Muscle of leg (tissue), 16 donors: ENCODE results near the gene PGM3. TPM values are rescaled to one million over a fixed set of nuclear protein-coding genes. Genes with fewer than 3 reads are reported as not detected.

Experiments
- DNase-seq: peaks from one replicate; pipeline ENCODE4 v3.0.0; 2013
- H3K27ac ChIP-seq: one replicate; pipeline ENCODE4 v1.5.1; 2013; ENCODE audit warnings: mild to moderate bottlenecking, low read length, control low read depth
- H3K27me3 ChIP-seq: one replicate; pipeline ENCODE4 v1.6.1; 2013; ENCODE audit warnings: low read length; ENCODE audit not compliant: control insufficient read depth, insufficient read depth
- H3K36me3 ChIP-seq: one replicate; pipeline ENCODE4 v1.6.1; 2013; ENCODE audit warnings: low read length; ENCODE audit not compliant: control insufficient read depth, insufficient read depth
- H3K4me1 ChIP-seq: one replicate; pipeline ENCODE4 v1.6.1; 2013; ENCODE audit warnings: low read length; ENCODE audit not compliant: control insufficient read depth, insufficient read depth
- H3K4me3 ChIP-seq: one replicate; pipeline ENCODE4 v1.5.1; 2013; ENCODE audit warnings: low read length, control low read depth
- H3K9me3 ChIP-seq: replicated peaks from 2 replicates; pipeline ENCODE4 v1.6.1; 2013; ENCODE audit warnings: low read depth, low read length; ENCODE audit not compliant: control insufficient read depth
- WGBS: methylation state at CpG from one replicate; pipeline ENCODE4 v1.1.5; 2013; ENCODE audit warnings: missing lambda C conversion rate; ENCODE audit not compliant: insufficient coverage; 5-methylcytosine and 5-hydroxymethylcytosine counted together
- long read RNA-seq, 11 donors: transcript quantifications; one replicate each; lab custom pipeline, GENCODE V29; 2026
- polyA plus RNA-seq, 8 donors: library from polyadenylated mRNA; unstranded; fragments of 120-200 nt; gene quantifications; one replicate each; pipeline versions ENCODE4 v1.2.1 to v1.2.3, GENCODE V29; 2013; ENCODE audit warnings: inconsistent platforms in 1 of 8, low replicate concordance in 1 of 8; ENCODE audit not compliant: insufficient read length in 8 of 8, insufficient read depth in 1 of 8
- total RNA-seq: library from RNA; stranded (reverse); fragments of 120-200 nt; gene quantifications from one replicate; pipeline ENCODE4 v1.2.4, GENCODE V29; 2013

PGM3 gene, protein sequence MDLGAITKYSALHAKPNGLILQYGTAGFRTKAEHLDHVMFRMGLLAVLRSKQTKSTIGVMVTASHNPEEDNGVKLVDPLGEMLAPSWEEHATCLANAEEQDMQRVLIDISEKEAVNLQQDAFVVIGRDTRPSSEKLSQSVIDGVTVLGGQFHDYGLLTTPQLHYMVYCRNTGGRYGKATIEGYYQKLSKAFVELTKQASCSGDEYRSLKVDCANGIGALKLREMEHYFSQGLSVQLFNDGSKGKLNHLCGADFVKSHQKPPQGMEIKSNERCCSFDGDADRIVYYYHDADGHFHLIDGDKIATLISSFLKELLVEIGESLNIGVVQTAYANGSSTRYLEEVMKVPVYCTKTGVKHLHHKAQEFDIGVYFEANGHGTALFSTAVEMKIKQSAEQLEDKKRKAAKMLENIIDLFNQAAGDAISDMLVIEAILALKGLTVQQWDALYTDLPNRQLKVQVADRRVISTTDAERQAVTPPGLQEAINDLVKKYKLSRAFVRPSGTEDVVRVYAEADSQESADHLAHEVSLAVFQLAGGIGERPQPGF
- 52.9 TPM for total RNA-seq
- polyA plus RNA-seq = 10 to 100 TPM; 27.7 to 43.3 (median 35.9) TPM
- long read RNA-seq, donor 1, full-length matches to known transcripts = 3 of 3 reads
- long read RNA-seq, donor 1, partial matches to known transcripts = 0 of 3 reads
- long read RNA-seq, donor 1, other reads (novel, unspliced or antisense) = 0 of 3 reads
- long read RNA-seq, donor 2, full-length matches to known transcripts = 2 of 2 reads
- long read RNA-seq, donor 2, partial matches to known transcripts = 0 of 2 reads
- long read RNA-seq, donor 2, other reads (novel, unspliced or antisense) = 0 of 2 reads
- long read RNA-seq, donor 3, full-length matches to known transcripts = 6 of 6 reads
- long read RNA-seq, donor 3, partial matches to known transcripts = 0 of 6 reads
- long read RNA-seq, donor 3, other reads (novel, unspliced or antisense) = 0 of 6 reads
- long read RNA-seq, donor 4, full-length matches to known transcripts = 2 of 2 reads
- long read RNA-seq, donor 4, partial matches to known transcripts = 0 of 2 reads
- long read RNA-seq, donor 4, other reads (novel, unspliced or antisense) = 0 of 2 reads
- long read RNA-seq, donor 5, full-length matches to known transcripts = 15 of 22 reads
- long read RNA-seq, donor 5, partial matches to known transcripts = 7 of 22 reads
- long read RNA-seq, donor 5, other reads (novel, unspliced or antisense) = 0 of 22 reads
- long read RNA-seq, donor 6, full-length matches to known transcripts = 11 of 11 reads
- long read RNA-seq, donor 6, partial matches to known transcripts = 0 of 11 reads
- long read RNA-seq, donor 6, other reads (novel, unspliced or antisense) = 0 of 11 reads
- long read RNA-seq, donor 7, full-length matches to known transcripts = 7 of 7 reads
- long read RNA-seq, donor 7, partial matches to known transcripts = 0 of 7 reads
- long read RNA-seq, donor 7, other reads (novel, unspliced or antisense) = 0 of 7 reads
- long read RNA-seq, donor 8, full-length matches to known transcripts = 3 of 11 reads
- long read RNA-seq, donor 8, partial matches to known transcripts = 8 of 11 reads
- long read RNA-seq, donor 8, other reads (novel, unspliced or antisense) = 0 of 11 reads
- long read RNA-seq, donor 9, full-length matches to known transcripts = 2 of 9 reads
- long read RNA-seq, donor 9, partial matches to known transcripts = 7 of 9 reads
- long read RNA-seq, donor 9, other reads (novel, unspliced or antisense) = 0 of 9 reads
- long read RNA-seq, donor 10, full-length matches to known transcripts = 6 of 6 reads
- long read RNA-seq, donor 10, partial matches to known transcripts = 0 of 6 reads
- long read RNA-seq, donor 10, other reads (novel, unspliced or antisense) = 0 of 6 reads
- long read RNA-seq, donor 11, full-length matches to known transcripts = 10 of 25 reads
- long read RNA-seq, donor 11, partial matches to known transcripts = 15 of 25 reads
- long read RNA-seq, donor 11, other reads (novel, unspliced or antisense) = 0 of 25 reads

DNA sequence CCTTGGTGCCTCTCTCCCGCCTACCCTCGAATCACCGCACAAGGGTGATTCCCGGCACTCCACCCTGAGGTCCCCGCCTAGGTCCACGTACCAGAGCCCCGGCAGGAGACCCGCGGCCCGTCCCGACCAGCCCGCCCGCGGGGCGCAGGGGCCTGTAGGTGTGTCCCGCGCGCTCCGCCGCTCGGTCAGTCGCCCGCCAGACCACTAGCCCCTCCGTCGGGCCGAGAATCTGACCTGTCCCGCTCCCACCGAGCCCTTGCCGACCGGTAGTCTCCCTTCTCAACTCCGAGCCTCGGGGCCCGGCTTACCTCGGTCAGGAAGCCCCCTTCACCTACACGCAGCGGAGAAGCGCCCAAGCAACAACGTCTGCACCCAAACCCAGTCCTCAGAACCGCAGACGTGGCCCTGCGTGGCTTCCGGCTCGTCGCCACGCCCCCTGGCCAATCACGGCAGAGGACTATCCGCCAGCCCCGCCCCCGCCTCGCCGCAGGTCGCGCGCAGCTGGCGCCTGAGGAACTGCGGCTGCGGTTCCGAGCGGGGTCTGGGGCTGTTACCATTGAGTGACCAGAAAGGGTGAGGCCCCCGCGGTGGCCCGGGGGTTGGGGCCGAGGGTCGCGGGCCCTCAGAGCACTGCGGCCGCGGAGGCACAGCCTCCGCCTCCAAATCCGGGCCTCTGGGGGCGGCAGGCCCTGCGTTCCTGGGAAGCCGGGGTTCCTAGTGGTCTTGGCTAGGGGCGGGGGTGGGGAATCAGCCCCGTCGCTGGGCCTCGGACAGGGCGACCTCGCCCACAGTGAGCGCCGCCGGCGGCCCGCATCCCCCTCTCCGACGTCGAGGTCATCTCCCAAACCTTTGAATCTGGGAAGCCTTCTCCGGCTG, at the start of gene PGM3, which contains the start of gene RWDD2A:
PGM3 (minus strand) TSS at position 395 of the 876 bp plus-strand sequence. CDS start 2,253 bp downstream, outside the sequence.
RWDD2A (plus strand) TSS at position 487 of the 876 bp plus-strand sequence. CDS start 1,095 bp downstream, outside the sequence.
- DNase-seq = peak; percentile 96
- Histone ChIP-seq H3K4me3 (peak within 1 kb of the TSS; percentile 87), H3K4me1 (peaks cover 7% of the 10 kb centered on the region), H3K27ac (peak within 1 kb of the TSS; percentile 91), H3K36me3 (peaks cover 39% of the 10 kb centered on the region), H3K27me3 (no peaks in the 10 kb centered on the region), H3K9me3 (no peaks in the 10 kb centered on the region)
- WGBS = under 1% methylated on average over 81 of the region's 88 CpGs

DNA sequence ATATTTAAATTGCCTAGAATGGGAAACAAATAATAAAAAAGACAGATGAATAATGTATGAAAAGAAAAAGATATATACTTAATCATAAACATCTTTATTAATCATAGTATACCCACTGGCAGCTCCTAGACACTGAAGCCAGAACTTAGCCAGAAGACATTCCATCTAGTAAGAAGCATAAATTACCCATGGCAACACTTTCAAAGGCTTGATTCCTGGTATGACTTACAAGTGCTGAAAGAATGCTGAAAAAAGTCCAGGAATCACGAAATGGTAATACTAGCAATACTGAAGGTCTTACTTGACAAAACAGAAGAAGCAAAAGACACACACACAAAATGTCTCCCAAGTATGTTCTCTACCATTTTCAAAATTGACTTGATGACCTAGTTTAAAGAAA, 38.1 kb upstream of the PGM3 start:
- Histone ChIP-seq H3K36me3 (no peaks in the 10 kb centered on the region), H3K4me3 (no peak overlapping the region), H3K4me1 (no peaks in the 10 kb centered on the region), H3K27me3 (no peaks in the 10 kb centered on the region), H3K27ac (no peak overlapping the region), H3K9me3 (no peaks in the 10 kb centered on the region)
- no CpG with 5 or more reads among the region's 1 CpG for WGBS
- peak; percentile 76 for DNase-seq

DNA sequence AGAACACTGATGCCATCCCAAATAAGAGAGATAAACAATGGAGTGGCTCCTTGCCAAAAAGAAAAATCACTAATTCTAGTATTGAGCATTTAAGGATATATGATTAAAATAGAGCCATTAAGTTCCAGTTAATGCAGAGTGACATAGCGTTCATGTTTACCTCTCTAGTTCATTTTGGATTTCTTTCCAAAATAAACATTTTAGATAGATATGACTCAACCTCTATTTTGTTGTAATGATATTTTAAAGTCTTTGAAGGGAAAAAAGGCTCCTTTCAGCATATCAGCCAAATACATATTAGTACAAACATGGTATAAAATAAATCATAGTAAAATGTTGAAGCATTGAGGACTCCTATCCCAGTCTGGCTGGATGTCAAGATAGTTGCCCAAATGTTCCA, 33.5 kb upstream of the PGM3 start:
- no CpG with 5 or more reads among the region's 1 CpG for WGBS
- no peak for DNase-seq
- no peaks in the 10 kb centered on the region for H3K36me3 ChIP-seq
- no peak overlapping the region for H3K4me3 ChIP-seq
- H3K27me3 ChIP-seq = no peaks in the 10 kb centered on the region
- H3K27ac ChIP-seq = no peak overlapping the region
- H3K9me3 ChIP-seq = no peaks in the 10 kb centered on the region
- no peaks in the 10 kb centered on the region for H3K4me1 ChIP-seq

DNA sequence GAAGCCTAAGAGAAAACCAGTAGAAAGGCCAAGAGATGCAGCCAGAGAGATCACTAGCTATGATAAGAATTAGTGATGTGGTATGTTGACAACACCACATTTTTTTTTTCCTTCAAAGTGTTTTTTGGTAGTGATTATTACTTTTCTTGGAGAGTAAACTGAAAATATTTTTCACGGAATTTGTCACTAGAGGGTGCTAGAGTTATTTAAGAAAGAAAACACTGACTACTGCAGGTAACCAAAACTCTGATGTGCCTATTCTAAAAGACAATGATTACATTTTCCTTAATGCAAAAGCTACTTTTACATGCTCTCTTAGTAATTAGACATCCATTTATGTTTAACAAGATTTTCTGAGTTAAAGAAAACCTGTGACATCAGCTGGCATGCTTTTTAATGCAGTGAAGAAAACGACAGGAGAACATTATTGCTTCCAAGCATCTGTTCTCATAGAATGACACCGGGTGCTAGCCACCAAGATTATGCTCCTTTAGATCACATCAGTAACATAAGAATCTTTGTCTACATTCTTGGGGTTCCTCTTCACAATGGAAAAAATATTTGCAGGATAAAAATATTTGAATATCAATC, 28.9 kb upstream of the PGM3 start:
- no peaks in the 10 kb centered on the region for H3K27me3 ChIP-seq
- WGBS = no CpG with 5 or more reads among the region's 3 CpGs

DNA sequence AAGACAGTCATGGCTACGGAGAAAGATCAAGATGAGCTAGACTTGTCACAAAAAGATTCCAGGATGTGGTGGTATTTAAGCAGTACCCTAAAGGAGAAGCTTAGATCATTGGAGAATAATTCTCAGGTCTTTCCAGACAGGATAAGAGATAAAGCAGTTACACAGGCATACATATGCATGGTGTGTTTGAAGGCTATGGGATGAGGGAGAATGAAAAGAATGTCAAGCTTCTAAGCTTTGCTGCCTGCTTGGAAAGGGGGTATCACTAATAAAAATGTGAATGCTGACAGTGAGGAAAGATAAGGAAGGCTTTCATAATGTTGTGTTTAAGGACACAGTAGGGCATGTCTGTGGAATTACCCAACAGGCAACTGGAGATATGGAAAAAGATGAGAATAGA, 28.2 kb upstream of the PGM3 start:
- WGBS = no CpG with 5 or more reads among the region's 1 CpG
- Histone ChIP-seq H3K9me3 (no peaks in the 10 kb centered on the region), H3K4me3 (no peak overlapping the region), H3K27ac (no peak overlapping the region), H3K36me3 (no peaks in the 10 kb centered on the region), H3K4me1 (no peaks in the 10 kb centered on the region), H3K27me3 (no peaks in the 10 kb centered on the region)
- no peak for DNase-seq

More for the DNA sequence above, 28.9 kb upstream of the PGM3 start:
- Histone ChIP-seq H3K4me1 (no peaks in the 10 kb centered on the region), H3K27ac (no peak overlapping the region), H3K36me3 (no peaks in the 10 kb centered on the region), H3K9me3 (no peaks in the 10 kb centered on the region), H3K4me3 (no peak overlapping the region)
- DNase-seq = peak; percentile 67

DNA sequence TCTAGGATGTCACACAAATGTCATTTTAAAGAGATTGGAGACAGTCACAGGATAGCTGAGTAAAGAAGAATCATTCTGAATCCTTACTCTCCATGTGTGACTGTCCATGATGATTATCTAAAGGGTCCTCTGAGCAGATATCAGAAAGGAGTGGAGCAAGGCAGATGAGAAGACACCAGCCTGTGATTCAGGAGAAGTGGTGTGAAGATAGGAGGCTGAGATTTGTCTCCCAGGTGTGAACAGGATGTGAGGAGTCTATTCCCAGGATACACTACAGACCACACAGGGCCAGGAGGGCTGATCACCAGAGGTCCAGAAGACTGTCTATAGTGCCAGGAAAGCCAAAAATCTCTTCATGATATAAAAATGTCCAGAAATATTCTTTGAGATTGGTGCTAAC, 27.1 kb upstream of the PGM3 start:
- no peak for DNase-seq

DNA sequence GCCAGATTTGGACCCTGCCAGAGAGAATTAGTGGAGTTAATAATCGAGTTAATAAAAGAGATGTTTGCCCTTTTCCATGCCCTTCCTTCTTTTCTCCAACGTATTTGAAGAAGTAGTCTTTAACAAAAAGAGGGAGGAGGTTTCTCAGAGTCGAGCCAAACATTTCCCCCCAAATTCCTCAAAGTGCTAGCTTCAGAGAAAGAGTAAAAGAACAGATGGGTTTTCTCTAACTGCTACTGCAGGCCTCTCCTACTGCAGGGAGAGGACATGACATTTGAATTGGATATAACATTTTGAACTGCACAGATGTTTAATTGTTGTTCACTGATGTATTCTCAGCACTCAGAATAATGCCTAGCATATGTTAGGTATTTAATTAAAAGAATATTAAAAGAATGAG, 25.6 kb upstream of the PGM3 start:
- peak; percentile 24 for DNase-seq
- no peaks in the 10 kb centered on the region for H3K4me1 ChIP-seq
- no peaks in the 10 kb centered on the region for H3K9me3 ChIP-seq
- WGBS = no CpG with 5 or more reads among the region's 3 CpGs
- H3K36me3 ChIP-seq = no peaks in the 10 kb centered on the region
- H3K27ac ChIP-seq = no peak overlapping the region
- H3K4me3 ChIP-seq = no peak overlapping the region
- H3K27me3 ChIP-seq = no peaks in the 10 kb centered on the region

More for the DNA sequence above, 27.1 kb upstream of the PGM3 start:
- H3K36me3 ChIP-seq = no peaks in the 10 kb centered on the region
- H3K4me1 ChIP-seq = no peaks in the 10 kb centered on the region
- no peaks in the 10 kb centered on the region for H3K9me3 ChIP-seq
- no peak overlapping the region for H3K27ac ChIP-seq
- H3K4me3 ChIP-seq = no peak overlapping the region
- no peaks in the 10 kb centered on the region for H3K27me3 ChIP-seq

DNA sequence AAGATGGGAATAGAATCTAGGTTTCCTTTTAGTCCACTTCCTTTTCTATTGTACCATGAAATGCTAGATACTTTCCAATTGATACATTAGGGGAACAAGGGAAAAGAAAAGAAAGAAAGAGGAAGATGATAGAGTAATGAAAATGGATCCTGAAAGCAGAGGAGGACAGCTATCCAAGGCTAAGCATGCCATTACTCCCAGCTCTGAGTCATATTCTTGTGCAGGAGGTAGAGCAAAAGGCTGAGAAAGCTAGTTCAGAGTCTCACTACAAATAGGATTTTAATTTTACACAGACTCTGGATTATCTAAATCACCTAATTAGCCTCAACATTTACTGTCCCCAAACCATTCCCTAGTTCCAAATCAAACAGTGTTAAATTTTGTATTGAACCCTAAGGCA, 23.7 kb upstream of the PGM3 start:
- no peak for DNase-seq
- Histone ChIP-seq H3K4me1 (no peaks in the 10 kb centered on the region), H3K36me3 (no peaks in the 10 kb centered on the region), H3K9me3 (no peaks in the 10 kb centered on the region), H3K27ac (no peak overlapping the region), H3K4me3 (no peak overlapping the region), H3K27me3 (no peaks in the 10 kb centered on the region)
